GM21423 (cell line): ENCODE results near the gene TEX29.

Experiments used
- ATAC-seq: cut with Tn5 transposase; IDR thresholded peaks from one replicate; pipeline ENCODE4 v1.9.1; 2021; ENCODE audit warnings: mild to moderate bottlenecking, moderate library complexity; ENCODE audit not compliant: unreplicated experiment

Gene TEX29

DNA sequence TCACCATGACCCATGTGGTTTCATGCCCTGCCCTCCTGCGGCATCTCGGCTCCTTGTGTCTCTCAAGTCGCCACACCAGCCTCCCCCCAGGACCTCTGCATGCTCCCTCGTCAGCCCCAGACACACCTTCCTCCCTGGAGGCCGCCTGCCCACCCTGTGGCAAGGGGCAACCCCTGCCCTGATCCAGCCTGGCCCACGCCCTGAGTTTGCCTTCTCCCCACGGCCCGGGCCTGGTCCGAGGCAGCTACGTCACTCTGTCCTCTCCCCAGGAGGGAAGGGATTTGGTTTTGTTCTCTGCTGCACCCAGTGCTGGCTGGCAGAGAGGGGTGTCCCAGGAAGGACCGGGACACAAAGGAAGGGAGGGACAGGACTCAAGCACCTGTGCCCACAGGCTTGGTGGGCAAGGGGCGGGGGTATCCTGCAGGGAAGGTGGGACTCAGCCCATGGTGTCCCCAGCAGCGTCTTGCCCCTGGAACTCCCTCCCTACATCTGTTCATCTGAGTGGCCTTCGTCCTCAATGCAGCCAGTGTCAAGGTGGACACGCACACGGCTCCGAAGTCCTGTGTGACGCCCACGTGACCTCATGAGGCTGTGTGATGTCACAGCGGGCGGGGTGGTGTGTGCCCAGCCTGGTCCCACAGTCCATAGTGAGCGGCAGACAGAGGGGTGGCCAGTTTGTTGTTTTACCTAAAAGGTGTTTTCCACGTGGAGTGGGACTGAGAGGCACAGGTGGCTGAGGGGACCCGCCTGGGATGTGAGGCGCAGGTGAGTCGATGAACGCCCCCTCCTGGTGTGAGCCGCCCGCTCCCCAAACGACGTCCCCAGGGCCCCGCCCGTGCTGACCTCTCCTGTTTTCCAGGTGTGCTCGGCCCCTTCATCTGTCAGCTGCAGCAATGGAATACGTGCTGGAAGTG lies at the start of gene TEX29:
Gene TEX29 (plus strand): TSS at position 645 of the 914 bp plus-strand sequence. CDS start 249 bp downstream, at position 894.
- ATAC-seq: no peak

DNA sequence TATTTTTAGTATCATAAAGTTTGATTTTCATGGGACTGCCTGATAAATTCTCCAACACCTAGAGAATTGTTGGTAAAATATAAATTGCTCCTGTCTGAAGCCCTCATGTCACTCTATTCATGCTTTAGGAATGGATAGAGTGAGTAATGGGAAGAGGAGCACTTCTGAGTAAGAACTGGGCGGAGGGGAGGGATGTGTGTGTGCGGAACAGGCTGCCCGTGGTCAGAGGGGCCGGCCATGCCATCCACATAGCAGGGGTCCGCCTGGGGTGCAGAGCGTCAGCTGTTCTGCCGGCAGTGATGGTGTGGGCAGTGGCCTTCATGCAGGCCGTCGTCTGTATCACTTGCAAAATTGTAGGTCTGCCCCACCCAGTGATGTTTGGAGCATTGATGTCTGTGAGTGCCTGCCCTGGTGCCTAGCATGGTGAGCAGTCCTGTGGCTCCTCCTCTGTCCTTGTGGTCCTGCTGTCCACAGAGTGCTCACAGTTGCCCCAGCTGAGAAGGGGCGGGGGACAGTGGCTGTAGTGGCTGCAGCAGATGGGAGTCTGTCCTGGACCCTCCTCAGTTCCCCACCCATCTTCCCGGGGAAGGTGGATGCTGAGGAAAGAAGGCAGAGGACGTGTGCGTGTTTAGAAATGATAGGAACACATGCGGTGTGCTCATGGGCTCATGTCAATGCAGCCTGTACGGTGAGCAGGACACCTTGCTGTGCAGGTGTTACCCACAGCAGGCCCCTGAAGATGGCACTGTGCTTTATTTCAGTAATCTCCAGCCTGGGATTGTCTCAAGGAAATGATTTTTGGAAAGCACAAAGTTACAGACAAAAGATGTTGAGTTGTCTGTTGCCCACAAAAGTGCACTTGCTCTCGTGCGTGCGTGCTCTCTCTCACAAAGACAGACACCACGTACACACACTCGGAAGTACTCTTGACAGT lies 49.4 kb upstream of the TEX29 start:
- no peak for ATAC-seq

DNA sequence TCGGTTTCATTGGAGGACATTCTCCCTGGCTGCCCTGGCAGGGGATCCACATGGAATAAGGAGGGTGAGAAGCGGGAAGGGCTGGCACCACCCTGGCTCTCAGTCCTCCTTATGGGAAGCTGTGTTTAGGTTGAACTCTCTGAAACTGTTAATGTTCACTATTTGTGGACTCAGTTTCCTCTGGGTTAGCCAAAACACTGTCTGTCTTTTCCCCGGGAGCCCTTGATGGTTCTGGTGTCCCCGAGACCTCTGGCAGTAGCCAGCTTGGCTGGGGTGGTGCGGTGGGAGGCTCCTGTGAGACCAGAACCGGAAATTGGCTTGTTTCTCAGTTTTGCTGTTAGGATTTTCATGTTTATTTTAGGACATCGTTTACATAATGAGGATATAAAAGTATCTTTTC lies 48.3 kb upstream of the TEX29 start:
- no peak for ATAC-seq

- ATAC-seq: no peak
Measured at GRCh38 chr13:111275382-111275781, 45.1 kb upstream of the TEX29 start.

- ATAC-seq: no peak
Measured at GRCh38 chr13:111275995-111276618, 44.3 kb upstream of the TEX29 start.

DNA sequence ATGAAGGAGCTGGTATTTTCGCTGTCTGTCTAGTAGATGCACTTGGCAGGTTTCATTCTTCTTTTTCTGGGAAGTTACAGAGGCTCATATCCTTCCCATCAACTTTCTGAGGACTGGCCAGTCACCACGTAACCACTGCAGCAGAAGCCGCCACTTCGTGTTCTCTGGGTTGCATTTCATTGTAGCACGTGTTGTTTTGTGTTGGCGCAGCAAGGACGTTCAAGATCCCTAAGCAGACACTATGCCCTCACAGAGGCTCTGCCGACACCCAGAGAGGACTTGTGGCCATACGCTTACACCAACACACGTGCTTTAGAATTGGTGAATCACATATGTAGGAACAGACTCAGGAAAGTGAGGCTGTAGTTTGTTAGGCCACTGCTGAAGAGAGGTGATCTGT lies 42.2 kb upstream of the TEX29 start:
- ATAC-seq: no peak

- no peak for ATAC-seq
Measured at GRCh38 chr13:111278743-111279652, 41.4 kb upstream of the TEX29 start.

DNA sequence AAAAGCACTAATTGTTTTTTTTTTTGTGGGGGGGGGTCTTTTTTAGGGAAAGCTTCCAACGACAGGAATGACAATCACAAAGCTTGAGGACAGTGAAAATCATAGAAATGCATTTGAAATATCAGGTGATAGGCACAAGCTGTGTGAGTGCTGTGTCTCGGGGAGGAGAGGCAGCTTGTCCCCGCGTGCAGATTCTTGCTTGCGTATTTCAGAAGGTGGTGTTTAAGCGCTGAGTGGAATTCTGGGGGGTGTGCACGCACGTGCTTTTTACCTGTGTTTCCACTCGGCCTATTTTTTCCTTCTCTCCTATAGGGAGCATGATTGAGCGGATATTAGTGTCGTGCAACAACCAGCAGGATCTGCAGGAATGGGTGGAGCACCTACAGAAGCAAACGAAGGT lies 40.2 kb upstream of the TEX29 start:
- no peak for ATAC-seq

GRCh38 chr13:111280681-111281585 lies 39.5 kb upstream of the TEX29 start:
- ATAC-seq: no peak

DNA sequence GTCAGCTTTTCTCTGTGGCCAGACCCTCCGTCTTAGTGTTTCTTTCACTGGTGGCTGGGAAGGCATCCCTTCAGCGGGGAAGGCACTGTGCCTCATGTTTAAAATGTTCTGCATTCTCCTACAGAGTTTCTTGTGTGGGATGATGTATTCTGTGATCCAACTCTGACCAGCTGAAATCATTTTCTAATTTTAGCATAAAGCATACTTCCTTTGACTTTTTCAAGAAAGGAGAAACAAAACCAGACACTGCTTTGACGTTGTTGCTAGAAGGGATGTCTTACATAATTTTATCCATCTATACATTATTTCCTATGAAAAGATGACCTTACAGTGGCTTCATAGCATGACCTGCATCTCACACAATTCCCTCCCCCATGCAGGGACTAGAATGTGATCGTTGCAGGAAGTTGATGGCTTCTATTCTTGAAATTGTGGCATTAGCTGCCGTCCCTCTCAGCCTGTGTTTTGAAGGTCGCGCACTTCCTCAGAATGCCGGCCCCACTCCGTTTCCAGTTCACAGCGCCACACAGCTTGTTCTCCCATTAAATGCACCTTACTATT lies 38.6 kb upstream of the TEX29 start:
- ATAC-seq: no peak

DNA sequence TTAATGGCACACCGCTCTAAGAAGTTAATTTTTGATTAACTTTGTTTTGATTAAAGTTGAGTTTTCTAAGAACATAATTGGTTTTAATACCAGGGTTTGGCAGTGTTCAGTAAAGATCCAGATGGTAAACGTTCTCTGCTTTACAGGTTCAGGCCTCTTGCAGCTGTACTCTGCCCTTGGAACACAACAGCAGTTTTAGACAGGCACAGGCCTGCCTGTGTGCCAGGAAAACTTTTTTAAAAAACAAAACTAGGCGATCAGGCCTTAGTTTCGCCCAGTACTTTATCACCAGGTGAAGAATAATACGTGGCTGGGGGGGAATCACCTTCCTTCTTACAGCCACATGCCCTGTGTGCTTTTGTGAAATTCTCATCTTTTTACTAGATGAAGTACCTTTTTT lies 38.0 kb upstream of the TEX29 start:
- no peak for ATAC-seq

DNA sequence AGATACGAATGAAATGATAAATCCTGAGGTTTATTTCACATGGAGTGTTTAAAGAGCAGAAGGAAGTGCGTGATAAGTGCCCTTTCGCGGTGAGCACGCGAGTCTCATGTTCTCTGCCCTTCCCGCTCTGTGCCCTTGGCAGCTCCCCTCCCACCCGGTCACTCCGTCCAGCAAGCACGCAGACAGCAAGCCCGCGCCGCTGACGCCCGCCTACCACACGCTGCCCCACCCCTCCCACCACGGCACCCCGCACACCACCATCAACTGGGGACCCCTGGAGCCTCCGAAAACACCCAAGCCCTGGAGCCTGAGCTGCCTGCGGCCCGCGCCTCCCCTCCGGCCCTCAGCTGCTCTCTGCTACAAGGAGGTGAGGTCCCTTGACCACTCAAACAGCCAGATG lies 37.4 kb upstream of the TEX29 start:
- no peak for ATAC-seq

DNA sequence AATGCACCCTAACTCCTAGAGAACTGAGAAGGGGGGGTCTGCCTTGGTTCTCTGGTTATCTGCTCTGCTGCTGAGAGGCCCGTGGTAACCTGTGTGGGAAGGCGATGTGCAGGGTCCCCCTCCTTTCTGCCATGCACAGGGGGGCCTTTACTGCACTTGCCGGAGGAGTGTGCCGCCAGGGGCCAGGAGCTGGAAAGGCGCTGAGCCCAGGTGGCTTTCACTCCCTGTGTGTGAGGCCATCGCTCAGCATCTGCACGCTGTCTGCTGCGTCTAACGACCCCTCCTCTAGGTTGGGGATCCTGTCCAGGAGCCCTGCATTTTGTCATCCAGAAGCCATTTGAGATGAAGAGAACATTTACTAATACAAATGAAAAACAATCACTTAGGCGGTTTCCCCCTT lies 37.0 kb upstream of the TEX29 start:
- ATAC-seq: no peak

DNA sequence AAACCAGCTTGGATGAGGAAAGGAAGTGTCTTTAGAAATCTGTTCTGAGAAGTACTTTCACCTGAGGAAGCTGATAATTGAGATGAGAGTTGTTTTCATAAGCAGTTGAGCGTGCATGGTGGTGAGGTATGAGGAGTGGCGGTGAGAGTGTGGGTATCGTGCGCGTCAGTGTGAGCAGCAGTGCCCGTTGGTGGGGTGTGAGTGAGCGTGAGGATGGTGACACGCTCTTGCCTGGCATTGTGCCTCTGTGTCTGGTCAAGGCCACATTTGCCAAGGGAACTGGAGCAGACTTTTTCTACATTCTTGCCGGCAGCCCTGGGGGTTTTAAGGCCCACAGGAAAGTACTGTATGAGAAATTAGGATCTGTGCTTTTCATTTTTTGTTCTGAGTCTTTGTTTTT lies 36.5 kb upstream of the TEX29 start:
- no peak for ATAC-seq

GRCh38 chr13:111284565-111284964 lies 35.9 kb upstream of the TEX29 start:
- ATAC-seq: no peak

DNA sequence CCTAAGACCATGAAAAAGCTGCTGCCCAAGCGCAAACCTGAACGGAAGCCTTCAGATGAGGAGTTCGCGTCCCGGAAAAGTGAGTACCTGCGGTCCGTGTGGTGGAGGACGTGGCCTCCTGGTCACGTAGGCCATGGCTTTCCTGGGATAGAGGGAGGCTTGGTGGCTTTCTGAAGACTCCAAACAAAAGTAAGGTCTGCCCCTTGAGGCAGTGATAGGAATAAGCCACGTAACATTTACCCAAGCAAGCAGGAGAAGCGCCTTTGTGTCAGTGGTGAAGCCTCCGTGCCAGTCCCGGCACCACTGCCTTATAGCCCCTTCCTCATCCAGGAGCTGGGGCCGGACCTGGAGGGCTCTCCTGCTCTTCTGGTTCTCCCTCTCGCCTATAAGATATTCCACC lies 34.3 kb upstream of the TEX29 start:
- no peak for ATAC-seq

GRCh38 chr13:111286749-111287148 lies 33.7 kb upstream of the TEX29 start:
- ATAC-seq: no peak

GRCh38 chr13:111287201-111287600 lies 33.2 kb upstream of the TEX29 start:
- ATAC-seq: no peak

DNA sequence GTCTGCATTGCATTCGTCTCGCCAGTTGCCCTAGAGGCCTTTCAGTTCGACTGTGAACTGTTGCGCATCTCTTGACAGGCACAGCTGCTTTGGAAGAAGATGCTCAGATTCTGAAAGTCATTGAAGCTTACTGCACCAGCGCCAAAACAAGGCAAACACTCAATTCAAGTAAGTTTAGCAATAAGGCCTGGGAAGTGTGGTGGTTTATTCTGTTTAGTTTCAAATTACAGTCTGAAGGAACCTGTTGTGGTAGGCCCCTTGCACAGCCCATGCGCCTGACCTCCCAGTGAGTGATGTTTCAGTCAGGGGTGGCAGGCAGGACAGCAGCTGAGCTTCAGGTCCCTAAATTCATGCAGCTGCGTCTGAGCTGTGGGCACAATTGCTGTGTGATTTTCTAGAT lies 32.2 kb upstream of the TEX29 start:
- no peak for ATAC-seq
